GM21825 (cell line): Measurements from ENCODE around the gene ARFGEF2.

Source experiments
- ATAC-seq: cut with Tn5 transposase; IDR thresholded peaks from one replicate; pipeline ENCODE4 v1.9.1; 2021; ENCODE audit warnings: mild to moderate bottlenecking, moderate library complexity; ENCODE audit not compliant: unreplicated experiment

The ARFGEF2 gene

DNA sequence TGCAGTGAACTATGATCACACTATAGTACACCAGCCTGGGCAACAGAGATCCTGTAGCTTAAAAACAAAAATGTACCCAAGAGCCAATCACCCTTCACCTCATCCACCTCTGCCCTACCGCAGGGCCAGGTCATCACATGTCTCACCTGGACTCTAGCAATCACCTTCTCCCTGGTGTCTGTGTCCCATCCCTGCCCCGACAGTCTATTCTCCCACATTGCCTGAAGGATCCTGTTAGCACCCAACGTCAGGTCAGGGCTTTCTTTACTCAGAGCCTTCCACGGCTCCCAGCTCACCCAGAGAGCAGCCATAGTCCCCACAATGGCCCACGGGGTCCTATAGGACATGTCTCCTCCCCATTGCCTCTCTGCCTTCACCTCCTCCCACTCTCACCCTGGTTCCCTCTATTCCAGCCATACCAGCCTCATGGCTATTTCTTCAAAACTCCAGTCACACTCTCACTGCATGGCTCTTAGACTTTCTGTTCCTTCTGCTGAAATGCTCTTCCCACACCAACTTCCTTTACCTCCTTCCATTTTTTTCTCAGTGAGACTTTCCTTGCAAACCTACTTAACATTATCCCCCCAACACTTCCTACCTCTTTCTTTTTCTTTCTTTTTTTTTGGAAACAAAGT lies 22.5 kb upstream of the ARFGEF2 start:
- ATAC-seq: no peak

DNA sequence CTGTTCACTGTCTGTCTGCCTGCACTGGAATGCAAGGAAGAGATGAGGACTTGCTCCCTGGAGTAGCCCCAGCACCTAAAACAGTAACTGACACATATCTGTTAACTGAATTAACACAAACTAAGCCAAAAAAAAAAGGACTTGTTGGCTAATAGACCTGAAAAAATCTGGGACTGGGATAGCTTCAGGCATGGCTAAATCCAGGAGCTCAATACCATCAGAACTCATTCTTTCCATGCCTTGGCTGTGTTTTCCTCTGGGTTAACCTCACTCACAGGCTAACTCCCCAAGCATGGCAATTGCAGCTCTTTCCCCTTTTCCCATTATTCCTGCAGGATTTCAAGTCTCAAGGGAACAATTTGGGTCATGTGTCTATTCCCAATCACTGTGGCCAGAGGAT lies 21.6 kb upstream of the ARFGEF2 start:
- no peak for ATAC-seq

DNA sequence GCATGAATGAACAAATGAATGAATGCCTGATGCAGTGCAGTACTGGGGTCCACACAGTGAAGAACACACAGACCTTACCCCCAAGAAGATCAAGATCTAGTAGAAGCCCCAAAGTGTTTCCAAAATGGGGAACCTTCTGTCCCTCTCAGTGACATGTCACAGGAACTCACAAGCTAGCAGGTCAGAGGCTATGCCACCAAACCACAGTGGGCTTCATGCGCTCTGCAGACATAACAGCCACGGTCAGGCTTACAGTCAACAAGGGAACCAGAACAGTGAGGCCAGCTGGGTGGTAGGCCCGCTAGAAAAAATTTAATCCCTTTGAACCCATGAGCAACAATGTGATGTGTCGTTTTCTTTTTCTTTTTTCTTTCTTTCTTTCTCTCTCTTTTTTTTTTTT lies 20.2 kb upstream of the ARFGEF2 start:
- ATAC-seq: no peak

DNA sequence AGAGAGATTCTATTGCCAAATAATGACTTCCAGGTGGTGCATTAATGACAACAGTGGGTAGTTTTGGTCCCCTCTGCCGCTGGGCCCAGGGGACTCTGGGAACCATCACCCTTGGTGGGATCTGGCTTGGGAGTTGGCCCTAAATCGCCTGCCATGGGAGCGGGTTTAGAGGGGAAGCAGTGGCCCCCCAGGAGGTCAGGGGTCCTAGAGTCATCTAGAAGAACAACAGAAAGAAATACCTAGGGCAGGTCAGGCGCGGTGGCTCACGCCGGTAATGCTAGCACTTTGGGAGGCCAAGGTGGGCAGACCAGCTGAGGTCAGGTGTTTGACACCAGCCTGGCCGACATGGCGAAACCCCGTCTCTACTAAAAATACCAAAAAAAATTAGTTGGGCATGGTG lies 17.8 kb upstream of the ARFGEF2 start:
- ATAC-seq: no peak

DNA sequence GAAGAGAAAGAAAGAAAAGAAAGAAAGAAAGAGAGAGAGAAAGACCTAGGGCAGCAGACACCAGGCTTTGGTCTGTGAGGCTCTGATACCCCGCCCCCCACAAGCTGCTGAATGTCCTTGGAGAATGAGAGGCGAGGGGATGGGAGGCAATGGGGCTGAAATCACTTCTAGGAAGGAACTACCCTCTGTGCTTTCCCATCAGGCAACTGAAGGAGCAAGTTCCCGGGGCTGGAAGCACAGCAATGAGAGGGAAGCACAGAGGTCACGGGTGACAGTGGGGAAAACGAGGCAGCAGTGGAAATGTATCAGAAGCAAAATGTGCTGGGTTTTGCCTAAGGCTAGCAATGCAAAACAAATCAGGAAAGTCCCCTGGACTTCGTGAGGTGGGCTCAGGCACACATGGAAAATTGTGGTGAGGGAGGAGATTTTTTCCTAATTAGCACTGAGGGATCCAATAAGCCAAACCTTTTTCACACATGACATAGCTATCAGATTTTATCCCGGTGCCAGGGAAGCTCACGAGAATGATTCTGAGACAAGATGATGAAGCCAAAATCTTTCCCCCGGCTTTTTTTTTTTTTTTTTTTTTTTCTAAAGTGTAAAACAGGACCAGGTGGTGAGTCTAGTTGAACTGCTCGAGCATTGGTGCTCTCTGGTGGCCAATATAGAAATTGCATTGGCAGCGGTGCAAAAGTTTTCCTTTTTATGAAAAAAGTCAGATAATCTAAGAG lies 16.8 kb upstream of the ARFGEF2 start:
- no peak for ATAC-seq

DNA sequence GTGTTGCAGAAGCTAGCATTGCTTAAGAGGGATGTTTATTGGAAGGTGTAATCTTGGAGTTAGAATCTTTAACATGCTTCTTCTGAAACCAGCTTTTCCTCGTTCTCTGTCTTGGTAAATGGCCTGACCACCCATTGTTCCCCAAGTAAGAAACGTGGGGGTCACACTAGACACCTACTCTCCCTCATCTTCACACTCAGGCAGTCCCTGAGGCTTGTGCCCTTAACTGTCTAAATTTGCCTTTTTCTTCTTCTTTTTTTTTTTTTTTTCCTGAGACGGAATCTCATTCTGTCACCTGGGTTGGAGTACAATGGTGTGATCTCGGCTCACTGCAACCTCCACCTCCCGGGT lies 16.2 kb upstream of the ARFGEF2 start:
- no peak for ATAC-seq

DNA sequence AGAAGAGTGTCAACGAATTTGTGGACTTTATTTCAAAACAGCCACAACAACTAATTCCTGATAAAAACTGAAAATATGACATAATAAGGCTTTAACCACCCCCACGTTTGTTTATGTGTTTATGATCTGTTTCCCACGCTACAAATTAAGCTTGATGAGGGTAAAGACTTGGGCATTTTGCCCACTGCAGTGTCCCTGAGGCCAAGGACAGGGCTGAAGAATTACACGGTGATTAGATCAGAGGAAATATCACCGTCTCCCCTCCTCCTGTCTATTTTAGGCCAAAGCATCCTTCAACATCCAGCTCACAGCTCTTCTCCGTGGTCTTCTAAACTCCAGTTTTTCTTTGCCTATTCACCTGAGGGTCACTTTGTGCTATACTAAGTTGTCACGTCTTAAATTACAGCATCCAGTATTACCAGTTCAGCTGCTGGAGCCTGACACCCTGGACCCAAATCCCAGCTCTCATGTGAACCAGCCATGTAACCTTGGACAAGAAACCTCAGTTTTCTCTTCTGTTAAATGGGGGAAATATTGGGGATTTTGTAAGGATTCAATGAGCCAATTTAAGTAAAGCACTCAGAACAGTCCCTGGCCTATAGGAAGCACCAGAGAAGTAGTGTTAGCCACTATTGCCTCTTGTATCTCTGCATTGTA lies 15.2 kb upstream of the ARFGEF2 start:
- no peak for ATAC-seq

DNA sequence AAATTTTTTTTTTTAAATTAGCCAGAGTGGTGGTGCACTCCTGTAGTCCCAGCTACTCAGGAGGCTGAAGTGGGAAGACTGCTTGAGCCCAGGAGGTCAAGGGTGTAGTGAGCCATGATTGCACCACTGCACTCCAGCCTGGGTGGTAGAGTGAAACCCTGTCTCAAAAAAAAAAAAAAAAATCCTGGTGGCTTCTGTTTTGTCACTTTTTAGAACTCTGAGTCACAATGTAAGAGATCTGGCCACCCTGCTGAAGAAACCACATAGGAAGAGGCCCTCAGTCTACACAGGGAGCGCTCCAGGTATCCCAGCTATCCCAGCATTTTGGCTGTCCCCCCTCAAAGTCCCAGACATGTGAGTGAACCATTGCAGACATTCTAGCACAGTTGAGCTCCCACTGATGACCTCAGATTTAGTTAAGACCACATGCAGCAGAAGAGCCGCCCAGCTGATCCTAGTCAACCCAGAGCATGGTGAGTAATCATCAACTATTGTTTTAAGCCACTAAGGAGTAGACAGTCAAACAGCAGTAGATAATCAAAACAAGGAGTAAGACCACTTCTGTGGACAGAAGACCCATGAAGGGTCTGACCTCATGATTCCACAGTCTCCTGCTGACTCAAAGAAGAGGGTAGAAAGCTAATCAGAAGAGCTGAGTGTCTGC lies 12.7 kb upstream of the ARFGEF2 start:
- ATAC-seq: no peak

DNA sequence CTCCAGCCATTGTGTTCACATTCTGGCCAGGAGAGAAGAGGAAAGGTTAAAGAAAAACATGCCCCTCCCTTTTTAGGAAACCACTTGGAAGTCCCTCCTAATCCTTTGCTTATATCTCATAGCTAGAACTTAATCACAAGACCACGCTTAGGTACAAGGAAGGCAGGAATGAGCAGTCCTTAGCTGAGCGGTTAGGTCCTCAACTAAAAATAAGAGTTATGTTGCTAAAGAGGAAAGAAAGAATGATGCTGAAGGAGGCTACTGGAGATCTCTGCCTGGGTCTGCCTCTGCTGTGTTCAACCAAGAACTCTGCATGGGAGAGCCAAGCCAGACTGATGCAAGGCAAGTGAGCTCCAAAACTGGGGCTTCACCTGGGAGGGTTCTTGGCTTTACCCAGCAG lies 11.6 kb upstream of the ARFGEF2 start:
- no peak for ATAC-seq

DNA sequence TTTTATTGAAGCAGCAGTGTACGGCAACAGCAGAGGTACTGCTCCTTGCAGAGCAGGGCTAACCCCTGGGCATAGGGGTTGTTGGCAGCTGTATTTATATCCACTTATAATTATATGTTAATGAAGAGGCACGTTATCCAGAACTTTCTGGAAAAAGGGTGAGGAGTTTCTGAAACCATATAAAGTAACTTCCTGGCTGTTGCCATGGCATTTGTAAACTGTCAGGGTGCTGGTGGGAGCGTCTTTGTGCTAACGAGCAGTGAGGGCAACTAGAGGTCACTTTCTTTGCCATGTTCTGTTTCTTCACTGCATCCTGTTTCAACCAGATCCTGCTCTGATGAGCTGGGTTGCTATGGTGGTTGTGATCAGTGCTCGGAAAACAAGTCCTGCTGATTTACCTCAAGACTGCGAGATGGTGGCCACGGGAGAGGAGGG lies 11.1 kb upstream of the ARFGEF2 start:
- ATAC-seq: no peak

DNA sequence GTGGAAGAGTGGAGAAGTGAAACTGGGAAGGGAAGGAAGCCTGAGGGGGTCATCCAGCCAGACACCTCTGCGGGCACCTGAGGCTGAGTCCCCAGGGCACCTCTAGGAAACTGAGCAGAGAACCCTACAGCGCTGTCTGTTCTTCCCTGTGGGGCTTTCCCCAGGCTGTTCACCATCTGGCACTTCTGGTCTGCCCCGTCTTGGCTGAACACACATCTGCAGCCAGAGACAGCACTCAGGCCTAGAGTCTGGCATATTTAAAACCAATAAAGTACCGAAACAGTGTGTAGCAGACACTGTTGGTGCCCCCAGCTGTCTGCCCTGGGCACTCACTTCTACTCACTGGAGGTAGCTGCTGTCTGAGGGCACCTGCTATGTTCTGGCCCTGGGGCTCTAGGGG lies 9.4 kb upstream of the ARFGEF2 start:
- peak; percentile 86 for ATAC-seq

DNA sequence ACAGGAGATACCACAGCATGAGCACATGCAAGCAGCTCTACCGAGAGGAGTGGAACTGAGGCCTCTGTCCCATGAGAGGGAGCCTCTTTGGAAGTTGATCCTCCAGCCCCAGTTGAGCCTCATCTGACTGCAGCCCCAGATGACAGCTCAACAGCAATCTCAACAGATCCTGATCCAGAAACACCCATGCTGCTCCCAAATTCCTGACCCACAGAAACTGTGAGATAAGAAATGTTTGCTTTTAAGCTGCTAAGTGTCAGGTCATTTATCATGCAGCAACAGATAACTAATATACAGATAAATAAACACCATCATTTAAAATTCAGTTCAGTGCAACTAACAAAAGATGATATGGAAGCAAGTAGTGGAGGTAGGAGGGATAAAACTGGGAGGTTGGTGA lies 4.8 kb upstream of the ARFGEF2 start:
- ATAC-seq: no peak

DNA sequence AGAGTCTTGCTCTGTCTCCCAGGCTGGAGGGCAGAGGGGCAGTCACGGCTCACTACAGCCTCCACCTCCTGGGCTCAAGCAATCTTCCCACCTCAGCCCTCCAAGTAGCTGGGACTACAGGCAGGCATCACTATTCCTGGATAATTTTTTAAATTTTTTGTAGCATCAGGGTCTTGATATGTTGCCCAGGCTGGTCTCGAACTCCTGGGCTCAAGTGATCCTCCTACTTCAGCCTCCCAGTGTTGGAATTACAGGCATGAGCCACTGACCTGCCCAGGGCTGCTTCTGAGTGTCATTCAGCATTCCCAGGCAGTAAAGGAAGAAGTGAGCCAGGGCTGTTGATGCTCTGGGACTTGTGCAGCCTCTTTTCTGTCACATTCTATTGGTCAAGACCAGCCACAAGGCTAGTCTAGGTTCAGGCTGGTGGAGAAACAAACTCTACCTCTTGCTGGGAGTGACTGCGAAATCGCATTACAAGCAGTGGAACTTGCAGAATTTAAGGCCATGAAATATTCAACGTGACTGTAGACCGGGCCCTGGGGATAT lies 2.1 kb upstream of the ARFGEF2 start:
- no peak for ATAC-seq

DNA sequence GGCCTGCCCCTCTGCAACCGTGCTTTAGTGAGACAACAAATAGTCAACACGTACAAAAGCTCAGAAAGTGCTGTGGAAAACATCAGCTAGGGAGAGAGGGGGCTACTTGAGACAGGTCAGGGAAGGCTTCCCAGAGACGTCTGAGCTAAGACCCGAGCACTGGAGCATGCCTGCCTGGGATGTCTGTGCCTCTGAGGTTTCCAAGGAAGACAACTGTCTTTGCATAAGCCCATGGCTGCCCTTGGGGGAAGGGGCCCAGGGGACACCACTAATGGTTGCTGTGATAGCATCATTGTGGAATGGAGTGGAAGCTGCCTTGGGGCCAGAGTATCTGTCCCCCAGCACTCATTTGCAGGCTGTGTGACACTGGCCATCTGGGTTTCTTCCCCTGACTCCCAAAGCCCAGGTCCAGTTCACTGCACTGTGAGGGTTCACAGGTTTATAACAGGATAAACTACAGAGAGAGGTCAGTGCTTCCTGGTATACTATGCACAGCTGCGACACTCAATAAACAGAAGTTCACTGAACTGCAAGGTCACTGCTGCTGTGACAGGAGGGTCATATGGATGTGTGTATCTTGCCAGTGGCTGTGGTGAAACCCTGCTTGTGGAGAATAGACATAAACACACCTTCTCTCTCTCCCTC lies 1.5 kb upstream of the ARFGEF2 start:
- ATAC-seq: no peak

DNA sequence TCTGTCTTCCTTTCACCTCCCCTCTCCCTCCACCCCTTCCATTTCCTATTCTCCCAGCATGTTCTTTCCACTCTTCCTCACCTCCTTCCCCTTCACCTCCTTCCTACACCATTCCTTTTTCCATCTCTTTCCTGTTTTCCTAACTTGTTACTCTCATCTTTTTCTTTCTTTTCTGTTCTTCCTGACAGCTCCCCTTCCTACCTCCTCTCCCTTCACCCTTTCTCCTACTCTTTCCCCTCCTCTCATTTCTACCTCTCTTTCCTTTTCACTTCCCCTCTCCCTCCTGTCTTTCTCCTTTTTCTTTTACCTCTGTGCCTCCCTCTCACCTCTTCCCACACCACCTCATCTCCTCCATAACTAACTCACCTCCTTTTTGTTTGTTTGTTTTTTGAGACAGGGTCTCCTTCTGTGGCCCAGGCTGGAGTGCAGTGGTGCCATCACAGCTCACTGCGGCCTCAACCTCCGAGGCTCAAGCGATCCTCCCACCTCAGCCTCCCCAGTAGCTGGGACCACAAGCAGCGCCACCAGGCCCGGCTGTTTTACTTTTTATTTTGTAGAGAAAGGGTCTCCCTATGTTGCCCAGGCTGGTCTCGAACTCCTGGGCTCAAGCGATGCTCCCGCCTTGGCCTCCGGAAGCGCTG lies 864 bp upstream of the ARFGEF2 start:
- no peak for ATAC-seq

DNA sequence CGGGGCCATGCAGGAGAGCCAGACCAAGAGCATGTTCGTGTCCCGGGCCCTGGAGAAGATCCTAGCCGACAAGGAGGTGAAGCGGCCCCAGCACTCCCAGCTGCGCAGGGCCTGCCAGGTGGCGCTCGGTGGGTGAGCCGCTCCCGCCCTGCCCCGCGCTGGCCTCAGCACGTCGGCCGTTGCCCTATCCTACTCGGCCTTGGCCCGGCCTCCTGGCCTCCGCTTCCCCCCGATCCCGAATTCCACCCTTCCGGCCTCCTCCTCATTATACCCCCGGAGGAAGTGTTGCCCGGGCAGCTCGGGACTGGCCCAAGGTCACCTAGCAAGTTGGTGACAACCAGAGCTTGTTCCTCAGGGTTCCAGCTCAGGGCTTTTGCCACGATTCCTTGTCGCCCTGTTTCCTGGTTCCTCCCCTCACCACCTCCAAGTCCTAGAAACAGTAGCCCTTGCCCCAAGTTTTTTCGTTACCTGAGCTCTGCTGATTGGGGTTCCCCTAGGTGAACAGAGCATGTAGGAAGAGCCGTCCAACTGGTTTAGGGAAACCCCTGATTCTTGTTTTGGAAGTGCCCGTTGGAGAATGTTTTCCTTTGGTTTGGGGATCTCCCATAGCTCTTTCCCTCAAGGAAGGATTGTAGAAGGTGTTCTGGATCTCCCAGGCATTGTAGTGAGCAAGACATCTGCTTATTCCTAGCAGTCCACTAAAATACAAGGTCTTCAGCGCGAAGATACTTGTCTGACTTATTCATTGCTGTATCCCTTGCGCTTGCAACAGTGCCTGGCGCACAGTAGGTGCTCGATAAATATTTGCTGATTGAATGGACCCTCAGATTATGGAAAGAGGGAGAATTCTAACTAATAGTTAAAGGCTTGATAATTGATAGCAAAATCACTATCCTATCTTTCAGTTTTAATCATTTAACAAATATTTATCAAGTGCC lies 641 bp downstream of the ARFGEF2 start:
- ATAC-seq: peak; percentile 36

DNA sequence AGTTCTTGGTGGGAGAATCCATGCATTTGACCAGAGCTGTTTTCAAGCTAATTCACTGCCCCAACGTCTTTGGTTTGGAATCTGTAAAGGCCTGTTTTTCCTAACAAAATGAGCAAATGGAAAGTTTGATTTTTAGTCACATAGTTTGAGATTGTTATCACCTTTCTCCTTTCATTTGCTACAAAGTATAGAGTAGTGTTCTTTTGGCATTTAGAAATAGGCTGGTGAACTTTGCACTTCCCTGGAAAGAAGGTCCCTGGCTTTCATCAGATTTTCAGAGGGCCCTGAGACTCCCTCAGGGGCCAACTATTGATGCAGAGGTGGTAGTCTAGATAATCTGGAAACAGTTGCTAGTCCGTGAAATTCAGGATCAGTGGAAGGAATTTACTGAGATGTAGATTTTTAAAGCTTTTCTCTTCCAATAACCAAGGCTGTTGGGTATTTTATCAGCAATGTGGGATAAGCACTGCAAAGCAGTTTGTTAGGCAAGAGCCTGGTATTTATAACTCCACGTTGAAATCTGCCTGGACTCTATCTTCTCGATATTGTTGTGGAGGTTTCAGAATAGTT lies 1.7 kb downstream of the ARFGEF2 start:
- ATAC-seq: no peak

DNA sequence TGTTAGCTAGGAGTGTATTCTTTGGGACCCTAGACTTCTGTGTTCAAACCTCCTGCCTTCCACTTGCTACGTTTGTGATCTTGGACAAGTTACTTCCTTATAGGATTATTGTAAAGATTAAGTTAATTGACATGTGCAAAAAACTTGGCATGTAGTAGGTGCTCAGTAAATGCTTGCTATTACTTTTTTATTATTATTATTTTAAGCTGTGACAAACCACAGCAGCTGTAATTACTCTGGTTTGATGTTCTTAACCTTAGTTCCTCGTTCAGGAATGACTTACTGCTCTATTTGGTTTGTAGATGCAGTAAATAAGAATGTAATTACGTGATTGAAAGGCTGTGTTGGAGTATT lies 3.2 kb downstream of the ARFGEF2 start:
- ATAC-seq: no peak

DNA sequence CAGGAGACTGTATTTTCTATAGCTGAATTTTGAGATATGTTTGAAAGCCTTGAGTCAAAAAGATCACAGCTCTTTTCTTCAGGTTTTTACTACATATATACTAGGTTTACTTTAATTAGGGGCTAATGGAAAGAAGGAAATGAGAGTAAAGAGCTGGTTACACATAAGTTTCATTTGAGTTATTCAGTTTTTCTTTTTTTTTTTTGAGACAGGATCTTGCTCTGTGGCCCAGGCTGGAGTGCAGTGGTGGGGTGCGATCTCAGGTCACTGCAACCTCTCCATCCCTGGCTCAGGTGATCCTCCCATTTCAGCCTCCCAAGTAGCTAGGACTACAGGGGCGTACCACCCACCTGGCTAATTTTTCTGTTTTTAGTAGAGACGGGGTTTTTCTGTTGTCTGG lies 4.8 kb downstream of the ARFGEF2 start:
- ATAC-seq: no peak
